Heart left ventricle (tissue), 16 donors: Measurements from ENCODE around the gene TNFRSF11A. TPM values are rescaled to one million over a fixed set of nuclear protein-coding genes. Genes with fewer than 3 reads are reported as not detected.

ENCODE experiments used
- ATAC-seq, 4 donors: fragments of 200-7000 bp; cut with Tn5 transposase; one replicate each; pipeline ENCODE4 v1.9.1; 2020 to 2022; ENCODE audit warnings: moderate library complexity in 4 of 4, mild to moderate bottlenecking in 3 of 4, moderate number of reproducible peaks in 1 of 4
- DNase-seq, 5 donors: peaks; one replicate each; pipeline ENCODE4 v3.0.0-alpha.2; 2020
- H3K27ac ChIP-seq, 12 donors: fragments of 200-600 bp; sonication (generic) in 4 of 12; one replicate each; pipeline versions ENCODE4 v1.5.0 to v1.8.0; 2016 to 2022; ENCODE audit warnings: mild to moderate bottlenecking in 2 of 12
- H3K27me3 ChIP-seq, 9 donors: fragments of 200-600 bp; sonication (generic) in 2 of 9; one replicate each; pipeline versions ENCODE4 v1.5.1 to v1.8.0; 2016 to 2022; ENCODE audit warnings: mild to moderate bottlenecking in 3 of 9
- H3K36me3 ChIP-seq, 9 donors: fragments of 200-600 bp; sonication (generic) in 2 of 9; one replicate each; pipeline versions ENCODE4 v1.5.0 to v1.8.0; 2018 to 2022; ENCODE audit warnings: mild to moderate bottlenecking in 2 of 9
- H3K4me1 ChIP-seq, 12 donors: fragments of 200-600 bp; sonication (generic) in 4 of 12; one replicate each; pipeline versions ENCODE4 v1.5.0 to v1.8.0; 2016 to 2022; ENCODE audit warnings: mild to moderate bottlenecking in 3 of 12
- H3K4me3 ChIP-seq, 12 donors: fragments of 200-600 bp; sonication (generic) in 4 of 12; one replicate each; pipeline versions ENCODE4 v1.5.0 to v1.8.0; 2017 to 2022; ENCODE audit warnings: mild to moderate bottlenecking in 9 of 12, moderate library complexity in 4 of 12
- H3K9me3 ChIP-seq, 12 donors: fragments of 200-600 bp; sonication (generic) in 4 of 12; one replicate each; pipeline versions ENCODE4 v1.5.0 to v1.8.0; 2016 to 2022; ENCODE audit warnings: mild to moderate bottlenecking in 1 of 12
- CTCF ChIP-seq, 12 donors: fragments of 200-600 bp; sonication (generic) in 4 of 12; IDR thresholded peaks; one replicate each; pipeline versions ENCODE4 v1.5.0 to v1.8.0; 2018 to 2022; ENCODE audit warnings: antibody characterized with exemption in 12 of 12, mild to moderate bottlenecking in 5 of 12
- POLR2A ChIP-seq, 2 donors: fragments of 450-650 bp; IDR thresholded peaks; one replicate each; pipeline ENCODE4 v1.6.1; 2017; ENCODE audit warnings: antibody characterized with exemption in 2 of 2, mild to moderate bottlenecking in 2 of 2, moderate library complexity in 2 of 2
- WGBS, 4 donors: extraction: QIAGEN DNeasy Blood & Tissue Kit in 2 of 4; methylation state at CpG; one replicate each; pipeline versions ENCODE4 v1.1.5 to v1.1.7; 2013 to 2018; 5-methylcytosine and 5-hydroxymethylcytosine counted together
- intact Hi-C, 10 donors: fragments of 100-400 bp; cut with DNase I; formaldehyde crosslinking; loops; one replicate each; pipeline versions ENCODE4 v1.11.1 to v1.14.2; 2022
- long read RNA-seq, 3 donors: library from polyadenylated mRNA; unstranded; transcript quantifications; one replicate each; pipeline ENCODE4 v2.0.0, GENCODE V29; 2020 to 2021
- polyA plus RNA-seq, 2 donors: library from polyadenylated mRNA; stranded (reverse); fragments of 200-250 nt; gene quantifications; one replicate each; pipeline ENCODE4 v1.2.3, GENCODE V29; 2013
- total RNA-seq, 9 donors: library from RNA; depleted of rRNA in 2 of 9; stranded (reverse); fragments of >200 nt in 2 of 9; fragmentation: NEBNext Ultra II Directional in 3 of 9; extraction: Animal tissue kit (Norgen Biotek cat#: 25700) in 3 of 9; gene quantifications; one replicate each; pipeline versions ENCODE4 v1.1.0 to v1.2.4, GENCODE V29; 2016 to 2023
- donor health status: ischemic (EF 13 %, LVEDD 7.1; RV severe dilation, severe dysfunction).
- donor health status: healthy with polysubstance abuse.
- donor health status: DM: no; HTN: yes; CAD: no.
- donor health status: DM: no; HTN: no; CAD: no.
- donor health status: ischemic (EF 25% LVEDD 6.9; RV normal size, moderate dysfunction).
- donor health status: ischemic (EF 25% LVEDD 5.7; RV mildly dilated, moderate dysfunction).
- donor health status: healthy.
- donor health status: DM: yes; HTN: yes; CAD: no.
- donor health status: ischemic (EF 35%, LVEDD 5.7; RV mildly dilated, moderate dysfunction).
- donor health status: nonischemic (EF 11% LVEDD 7.7; RV severe dilation, severe dysfunction).
- donor health status: DM: yes; HTN: yes; CAD: no.
- donor health status: PGD.
- donor health status: ischemic (EF 29% LVEDD 5.4; RV normal size, mild dysfunction).
- donor health status: nonischemic (EF 23%, LVEDD 6.1; RV moderate dilation, normal function).

Gene TNFRSF11A
- total RNA-seq = 1 to 10 TPM in 8 of 9 donors, under 1 TPM in 1; 0.16 to 5.0 (median 1.5) TPM
- polyA plus RNA-seq = under 1 TPM; 0.23 to 0.42 TPM
- long read RNA-seq, donor 1, full-length matches to known transcripts = 1 of 1 reads
- long read RNA-seq, donor 1, partial matches to known transcripts = 0 of 1 reads
- long read RNA-seq, donor 1, other reads (novel, unspliced or antisense) = 0 of 1 reads
- long read RNA-seq, donor 2, partial matches to known transcripts = 0 of 2 reads
- long read RNA-seq, donor 2, other reads (novel, unspliced or antisense) = 1 of 2 reads
- long read RNA-seq, donor 3, full-length matches to known transcripts = 1 of 1 reads
- long read RNA-seq, donor 3, partial matches to known transcripts = 0 of 1 reads
- long read RNA-seq, donor 3, other reads (novel, unspliced or antisense) = 0 of 1 reads

- 1 to 5% (median 3%) methylated on average over 41 to 99 of the region's 99 CpGs for WGBS, 4 donors
- ATAC-seq (peak in 3 of 4 donors; percentile 31 to 73 (median 63)), DNase-seq (peak in 3 of 5 donors; percentile 27 to 61 (median 31))
- H3K4me3 ChIP-seq = peak within 1 kb of the TSS; percentile 28 to 61 (median 52)
- H3K9me3 ChIP-seq = no peaks in the 10 kb centered on the region
- no peaks in the 10 kb centered on the region for H3K36me3 ChIP-seq
- peaks cover 4 to 61% (median 30%) of the 10 kb centered on the region in 12 donors for H3K4me1 ChIP-seq
- intact Hi-C loops = loop anchor here in 1 of 10 donors (10.0 kb wide), 1 partner anchor 260 kb away; no protein-coding TSS in a partner anchor
- H3K27ac ChIP-seq = no peak within 1 kb of the TSS
- TF ChIP-seq CTCF (IDR thresholded peaks at IDR 0.05) (peak in 7 of 12 donors; percentile 12 to 36 (median 29)), POLR2A (IDR thresholded peaks at IDR 0.05) (no peak)
- peaks cover 18 to 68% (median 45%) of the 10 kb centered on the region in 9 donors for H3K27me3 ChIP-seq
These were observed at the start of gene TNFRSF11A for GRCh38 chr18:62324917-62325805. Gene TNFRSF11A (plus strand): TSS chr18:62325310. CDS start chr18:62325353, 43 bp downstream.

- ATAC-seq (no peak), DNase-seq (no peak)
- TF ChIP-seq POLR2A (IDR thresholded peaks at IDR 0.05) = no peak
- TF ChIP-seq CTCF (IDR thresholded peaks at IDR 0.05) = no peak
- Histone ChIP-seq H3K27me3 (no peaks in the 10 kb centered on the region), H3K9me3 (no peaks in the 10 kb centered on the region), H3K36me3 (peaks cover 0 to 70% (median 51%) of the 10 kb centered on the region in 9 donors), H3K27ac (no peak overlapping the region), H3K4me3 (no peak overlapping the region), H3K4me1 (peaks cover 0 to 20% (median 0%) of the 10 kb centered on the region in 12 donors)
- intact Hi-C loops = no loop called here
- WGBS, 4 donors = 90 to 95% (median 92%) methylated on average over 1 of the region's 1 CpG
These were observed 48.1 kb upstream of the TNFRSF11A start for GRCh38 chr18:62277045-62277444.

- H3K4me1 ChIP-seq = peaks cover 0 to 36% (median 5%) of the 10 kb centered on the region in 12 donors
- intact Hi-C loops = no loop called here
- H3K4me3 ChIP-seq = no peak overlapping the region
- WGBS, 4 donors = 60 to 91% (median 69%) methylated on average over 5 of the region's 5 CpGs
- ATAC-seq (no peak), DNase-seq (no peak)
- H3K9me3 ChIP-seq = no peaks in the 10 kb centered on the region
- TF ChIP-seq CTCF (IDR thresholded peaks at IDR 0.05) (no peak), POLR2A (IDR thresholded peaks at IDR 0.05) (no peak)
- H3K27ac ChIP-seq = no peak overlapping the region
- no peaks in the 10 kb centered on the region for H3K27me3 ChIP-seq
- peaks cover 0 to 72% (median 58%) of the 10 kb centered on the region in 9 donors for H3K36me3 ChIP-seq
These were observed 45.5 kb upstream of the TNFRSF11A start for GRCh38 chr18:62279561-62279960.
